ENCODE measurements around the gene MAGI1. TPM values are rescaled to one million over a fixed set of nuclear protein-coding genes. Genes with fewer than 3 reads are reported as not detected.

Gene MAGI1
- total RNA-seq, 1 donor from 2014 or later = 21.9 TPM

DNA sequence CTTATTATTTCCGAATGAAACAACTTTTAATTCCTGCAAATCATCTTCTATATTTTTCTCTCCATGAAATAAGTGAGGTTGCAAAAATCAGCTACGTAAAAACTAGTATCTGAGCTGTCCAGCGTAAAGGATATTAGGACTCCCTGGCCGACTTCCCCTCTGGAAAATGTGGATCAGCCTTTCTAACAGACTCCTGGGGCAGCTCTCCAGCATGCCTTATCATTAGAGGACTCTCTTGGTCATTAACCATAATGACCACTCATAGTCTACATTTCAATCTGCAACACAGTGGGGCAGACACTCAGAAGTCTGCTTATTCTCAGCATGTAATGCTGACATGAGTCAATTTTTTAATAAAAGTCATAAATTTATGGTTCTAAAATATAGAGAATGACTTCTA is 130.1 kb downstream of the MAGI1 start:
- H3K4me3 Mint-ChIP-seq (ENCODE audit: unreplicated experiment) = no peak overlapping the region
- H3K4me1 Mint-ChIP-seq (ENCODE audit: unreplicated experiment) = peaks cover 14% of the 10 kb centered on the region
- TF ChIP-seq CTCF (IDR thresholded peaks at IDR 0.05) = no peak
- no peak overlapping the region for H3K27ac Mint-ChIP-seq (ENCODE audit: unreplicated experiment)
- H3K9me3 Mint-ChIP-seq (ENCODE audit: unreplicated experiment) = no peaks in the 10 kb centered on the region
- no peaks in the 10 kb centered on the region for H3K27me3 Mint-ChIP-seq (ENCODE audit: unreplicated experiment)
- DNase-seq (ENCODE audit: extremely low spot score, unreplicated experiment) = no peak
- H3K36me3 Mint-ChIP-seq (ENCODE audit: unreplicated experiment) = no peaks in the 10 kb centered on the region

GRCh38 chr3:65907232-65908130 is 131.2 kb downstream of the MAGI1 start:
- H3K4me1 Mint-ChIP-seq (ENCODE audit: unreplicated experiment) = peaks cover 16% of the 10 kb centered on the region
- H3K4me3 Mint-ChIP-seq (ENCODE audit: unreplicated experiment) = no peak overlapping the region
- H3K9me3 Mint-ChIP-seq (ENCODE audit: unreplicated experiment) = no peaks in the 10 kb centered on the region
- no peak overlapping the region for H3K27ac Mint-ChIP-seq (ENCODE audit: unreplicated experiment)
- no peak for TF ChIP-seq CTCF (IDR thresholded peaks at IDR 0.05)
- no peaks in the 10 kb centered on the region for H3K36me3 Mint-ChIP-seq (ENCODE audit: unreplicated experiment)
- no peaks in the 10 kb centered on the region for H3K27me3 Mint-ChIP-seq (ENCODE audit: unreplicated experiment)
- no peak for DNase-seq (ENCODE audit: extremely low spot score, unreplicated experiment)

DNA sequence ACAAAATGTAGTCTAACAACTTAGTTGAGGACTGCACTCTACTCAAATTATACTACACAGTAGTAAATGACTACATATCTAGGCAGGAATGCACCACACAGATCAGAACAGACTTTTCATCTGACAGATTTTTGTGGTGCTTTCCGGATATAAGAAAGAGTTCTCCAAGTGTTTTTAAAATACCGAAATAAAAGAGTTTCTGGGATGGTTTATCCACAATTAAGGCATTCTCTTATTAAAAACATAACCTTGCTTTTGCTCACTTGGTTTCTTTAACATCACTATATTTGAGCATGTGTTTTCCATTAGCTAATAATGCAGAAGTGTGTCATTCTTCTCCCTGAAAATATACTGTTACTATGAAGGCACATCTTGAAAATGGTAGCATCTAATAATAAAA is 132.9 kb downstream of the MAGI1 start:
- Mint-ChIP-seq H3K4me1 (ENCODE audit: unreplicated experiment) (peaks cover 28% of the 10 kb centered on the region), H3K4me3 (ENCODE audit: unreplicated experiment) (no peak overlapping the region), H3K27ac (ENCODE audit: unreplicated experiment) (no peak overlapping the region), H3K9me3 (ENCODE audit: unreplicated experiment) (no peaks in the 10 kb centered on the region), H3K27me3 (ENCODE audit: unreplicated experiment) (no peaks in the 10 kb centered on the region), H3K36me3 (ENCODE audit: unreplicated experiment) (no peaks in the 10 kb centered on the region)
- DNase-seq (ENCODE audit: extremely low spot score, unreplicated experiment) = no peak
- no peak for TF ChIP-seq CTCF (IDR thresholded peaks at IDR 0.05)

GRCh38 chr3:65904016-65904415 is 134.7 kb downstream of the MAGI1 start:
- no peaks in the 10 kb centered on the region for H3K9me3 Mint-ChIP-seq (ENCODE audit: unreplicated experiment)
- H3K27me3 Mint-ChIP-seq (ENCODE audit: unreplicated experiment) = no peaks in the 10 kb centered on the region
- no peak overlapping the region for H3K27ac Mint-ChIP-seq (ENCODE audit: unreplicated experiment)
- DNase-seq (ENCODE audit: extremely low spot score, unreplicated experiment) = no peak
- peaks cover 28% of the 10 kb centered on the region for H3K4me1 Mint-ChIP-seq (ENCODE audit: unreplicated experiment)
- no peak overlapping the region for H3K4me3 Mint-ChIP-seq (ENCODE audit: unreplicated experiment)
- H3K36me3 Mint-ChIP-seq (ENCODE audit: unreplicated experiment) = no peaks in the 10 kb centered on the region
- TF ChIP-seq CTCF (IDR thresholded peaks at IDR 0.05) = no peak

DNA sequence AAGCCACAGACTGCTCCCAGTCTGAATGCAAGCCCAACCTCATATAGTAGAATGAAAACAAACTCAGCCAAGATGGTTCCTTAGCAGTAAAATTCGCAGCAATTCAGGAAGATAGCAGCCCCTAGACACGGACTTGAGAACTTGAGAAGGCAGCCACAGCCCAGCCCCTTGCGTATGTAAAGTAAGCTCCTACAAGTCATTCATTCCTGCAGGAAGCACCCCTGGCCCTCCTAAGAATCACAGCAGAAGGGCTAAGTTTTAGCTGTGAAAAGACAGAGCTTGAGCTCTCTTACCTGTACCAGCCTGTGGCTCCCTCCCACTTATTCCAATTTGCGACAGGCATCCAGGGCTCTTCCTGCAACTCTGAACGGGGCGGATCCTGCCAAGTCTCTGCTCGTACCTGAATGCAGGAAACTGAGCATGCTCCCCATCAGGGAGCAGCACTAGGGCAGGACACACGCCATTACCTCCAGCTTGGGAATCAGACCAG is 136.4 kb downstream of the MAGI1 start:
- DNase-seq (ENCODE audit: extremely low spot score, unreplicated experiment) = no peak
- Mint-ChIP-seq H3K27me3 (ENCODE audit: unreplicated experiment) (no peaks in the 10 kb centered on the region), H3K9me3 (ENCODE audit: unreplicated experiment) (no peaks in the 10 kb centered on the region), H3K27ac (ENCODE audit: unreplicated experiment) (no peak overlapping the region), H3K4me1 (ENCODE audit: unreplicated experiment) (peaks cover 28% of the 10 kb centered on the region), H3K36me3 (ENCODE audit: unreplicated experiment) (no peaks in the 10 kb centered on the region), H3K4me3 (ENCODE audit: unreplicated experiment) (no peak overlapping the region)
- no peak for TF ChIP-seq CTCF (IDR thresholded peaks at IDR 0.05)

Data from osteocyte (in vitro differentiated cells).